Colonic mucosa (tissue), 4 donors: ENCODE results near the gene CORO1C. TPM values are rescaled to one million over a fixed set of nuclear protein-coding genes. Genes with fewer than 3 reads are reported as not detected.

ENCODE experiments used
- DNase-seq: peaks from one replicate; pipeline ENCODE4 v3.0.0-alpha.2; 2020
- H3K27ac ChIP-seq: fragments of 200-600 bp; one replicate; pipeline ENCODE4 v1.8.0; 2021
- H3K27me3 ChIP-seq: fragments of 200-600 bp; one replicate; pipeline ENCODE4 v1.8.0; 2021
- H3K36me3 ChIP-seq: fragments of 200-600 bp; one replicate; pipeline ENCODE4 v1.8.0; 2021
- H3K4me1 ChIP-seq: fragments of 200-600 bp; one replicate; pipeline ENCODE4 v1.8.0; 2021; ENCODE audit warnings: mild to moderate bottlenecking
- H3K4me3 ChIP-seq: fragments of 200-600 bp; one replicate; pipeline ENCODE4 v1.8.0; 2021
- H3K9ac ChIP-seq, 2 donors: one replicate each; pipeline ENCODE4 v1.7.0; 2013; ENCODE audit warnings: control low read depth in 2 of 2, low read depth in 2 of 2, low read length in 2 of 2
- H3K9me3 ChIP-seq: fragments of 200-600 bp; one replicate; pipeline ENCODE4 v1.8.0; 2021
- intact Hi-C: fragments of 100-400 bp; cut with DNase I; formaldehyde crosslinking; loops from one replicate; pipeline ENCODE4 v1.14.1; 2022
- total RNA-seq, 2 donors: library from RNA; stranded (reverse); fragmentation: NEBNext Ultra II Directional in 1 of 2; extraction: Animal tissue kit (Norgen Biotek cat#: 25700) in 1 of 2; gene quantifications; one replicate each; pipeline ENCODE4 v1.2.1, GENCODE V29; 2021
- TF ChIP-seq, protein P1 (sequence below): fragments of 200-600 bp; IDR thresholded peaks from one replicate; pipeline ENCODE4 v1.8.0; 2022; ENCODE audit warnings: antibody characterized with exemption, mild to moderate bottlenecking
- donor health status: healthy.
- donor health status: DM: no; HTN: no; CAD: no.
- donor health status: DM: no; HTN: no; CAD: no.

CORO1C gene
- total RNA-seq, 2 donors from 2014 or later, result 112 to 166 TPM

DNA sequence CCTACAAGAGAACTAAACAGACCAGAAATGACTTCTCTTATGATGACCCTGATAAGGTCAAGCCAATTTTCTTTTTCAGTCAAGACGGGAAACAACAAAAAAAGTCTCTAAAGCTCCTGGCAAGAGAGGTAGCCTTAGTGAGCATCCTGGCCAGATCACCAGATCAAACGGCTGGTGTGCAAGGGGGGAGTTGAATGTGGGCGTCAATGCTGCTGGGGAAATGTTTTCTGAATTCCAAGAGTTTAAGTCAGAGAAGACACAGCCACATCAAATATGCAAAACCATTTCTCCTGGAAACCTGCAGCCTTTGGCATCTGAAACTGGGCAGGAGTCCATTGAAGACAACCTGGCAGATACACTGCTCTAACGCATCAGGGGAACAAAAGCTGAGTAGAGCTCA is 81.6 kb downstream of the CORO1C start:
- Histone ChIP-seq H3K27me3 (no peaks in the 10 kb centered on the region), H3K9ac (no peak overlapping the region), H3K36me3 (peaks cover 20% of the 10 kb centered on the region), H3K27ac (no peak overlapping the region), H3K9me3 (no peaks in the 10 kb centered on the region), H3K4me3 (no peak overlapping the region), H3K4me1 (no peaks in the 10 kb centered on the region)
- no peak for DNase-seq
- TF ChIP-seq, protein P1, sequence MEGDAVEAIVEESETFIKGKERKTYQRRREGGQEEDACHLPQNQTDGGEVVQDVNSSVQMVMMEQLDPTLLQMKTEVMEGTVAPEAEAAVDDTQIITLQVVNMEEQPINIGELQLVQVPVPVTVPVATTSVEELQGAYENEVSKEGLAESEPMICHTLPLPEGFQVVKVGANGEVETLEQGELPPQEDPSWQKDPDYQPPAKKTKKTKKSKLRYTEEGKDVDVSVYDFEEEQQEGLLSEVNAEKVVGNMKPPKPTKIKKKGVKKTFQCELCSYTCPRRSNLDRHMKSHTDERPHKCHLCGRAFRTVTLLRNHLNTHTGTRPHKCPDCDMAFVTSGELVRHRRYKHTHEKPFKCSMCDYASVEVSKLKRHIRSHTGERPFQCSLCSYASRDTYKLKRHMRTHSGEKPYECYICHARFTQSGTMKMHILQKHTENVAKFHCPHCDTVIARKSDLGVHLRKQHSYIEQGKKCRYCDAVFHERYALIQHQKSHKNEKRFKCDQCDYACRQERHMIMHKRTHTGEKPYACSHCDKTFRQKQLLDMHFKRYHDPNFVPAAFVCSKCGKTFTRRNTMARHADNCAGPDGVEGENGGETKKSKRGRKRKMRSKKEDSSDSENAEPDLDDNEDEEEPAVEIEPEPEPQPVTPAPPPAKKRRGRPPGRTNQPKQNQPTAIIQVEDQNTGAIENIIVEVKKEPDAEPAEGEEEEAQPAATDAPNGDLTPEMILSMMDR, result no peak
- intact Hi-C loops, result no loop called here

DNA sequence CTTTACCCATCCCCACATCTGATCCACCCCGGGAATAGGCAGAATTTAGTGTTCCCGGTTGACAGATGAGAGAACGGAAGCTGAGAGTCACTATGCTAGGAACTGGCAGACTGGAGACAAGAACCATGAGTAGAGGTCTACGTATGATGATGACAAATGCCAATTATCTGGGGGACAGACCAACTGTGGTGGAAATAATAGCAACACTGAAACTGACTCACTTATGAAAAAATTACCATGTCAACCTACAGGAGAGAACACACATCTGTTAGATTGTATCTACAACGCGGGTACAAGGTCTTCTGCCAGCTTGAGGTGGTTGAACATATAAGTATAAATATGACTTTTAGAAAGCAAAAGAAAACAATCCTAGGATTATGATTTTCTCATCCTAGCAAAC is 82.2 kb downstream of the CORO1C start:
- Histone ChIP-seq H3K9ac (no peak overlapping the region), H3K27ac (no peak overlapping the region), H3K9me3 (no peaks in the 10 kb centered on the region), H3K4me1 (no peaks in the 10 kb centered on the region), H3K36me3 (peaks cover 20% of the 10 kb centered on the region), H3K27me3 (no peaks in the 10 kb centered on the region), H3K4me3 (no peak overlapping the region)
- intact Hi-C loops, result no loop called here
- TF ChIP-seq, protein P1, result no peak
- DNase-seq, result no peak

DNA sequence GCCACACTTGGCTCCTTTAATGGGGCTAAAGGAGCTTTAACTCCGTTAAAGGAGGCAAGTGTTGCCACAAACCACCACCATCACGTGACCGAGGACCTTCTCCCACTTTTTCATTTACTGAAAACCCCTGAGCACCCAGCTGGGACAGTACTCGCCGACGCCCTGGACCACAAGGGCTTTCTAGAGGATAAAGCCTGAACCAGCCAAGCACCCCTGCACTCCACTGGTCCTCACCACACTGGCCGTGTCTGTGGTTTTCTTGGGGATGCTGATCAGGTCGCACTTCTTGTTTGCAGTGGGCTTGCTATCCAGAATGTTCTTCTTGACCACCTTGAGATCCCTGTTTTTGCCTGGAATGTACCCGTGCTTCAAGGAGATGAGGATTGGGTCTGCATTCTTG is 82.9 kb downstream of the CORO1C start:
- intact Hi-C loops, result no loop called here
- Histone ChIP-seq H3K4me3 (no peak overlapping the region), H3K27me3 (no peaks in the 10 kb centered on the region), H3K4me1 (no peaks in the 10 kb centered on the region), H3K36me3 (peaks cover 20% of the 10 kb centered on the region), H3K27ac (no peak overlapping the region), H3K9me3 (no peaks in the 10 kb centered on the region), H3K9ac (no peak overlapping the region)
- DNase-seq, result no peak
- TF ChIP-seq, protein P1, result no peak

DNA sequence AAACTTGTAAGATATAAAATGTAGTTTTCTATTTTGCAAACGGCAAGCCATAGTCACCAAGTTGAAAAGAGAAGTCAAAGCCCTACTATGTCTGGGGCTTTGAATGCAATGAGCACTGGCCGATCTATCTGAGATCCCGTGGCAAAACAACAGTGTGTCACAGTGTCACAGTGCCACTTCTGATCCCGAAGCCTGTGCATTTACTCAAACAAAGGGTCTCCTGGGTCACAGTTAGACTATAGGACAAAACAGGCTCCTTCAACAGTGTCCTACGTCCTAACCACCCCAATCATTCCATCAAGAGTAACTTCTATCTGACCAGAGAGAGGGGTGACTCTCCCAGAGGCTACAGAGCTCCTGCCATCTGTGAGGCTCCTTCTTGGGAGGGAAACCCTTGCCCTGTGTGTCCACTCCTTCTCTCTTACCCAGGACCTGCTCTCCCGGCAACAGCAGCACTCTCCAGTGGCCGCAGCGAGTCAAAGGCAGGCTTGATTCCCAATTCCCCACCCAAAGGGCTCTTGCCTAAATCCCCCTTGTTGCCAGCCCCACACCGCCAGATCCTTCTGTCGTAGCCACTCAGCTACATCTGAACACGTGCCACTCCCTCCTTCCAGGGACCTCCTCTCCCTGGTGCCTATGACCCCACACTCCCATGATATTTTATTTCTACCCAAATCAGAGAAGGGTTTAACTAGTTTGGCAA is 83.6 kb downstream of the CORO1C start:
- TF ChIP-seq, protein P1, result no peak
- intact Hi-C loops, result no loop called here
- Histone ChIP-seq H3K9ac (no peak overlapping the region), H3K27ac (no peak overlapping the region), H3K27me3 (no peaks in the 10 kb centered on the region), H3K4me3 (no peak overlapping the region), H3K36me3 (peaks cover 20% of the 10 kb centered on the region), H3K4me1 (no peaks in the 10 kb centered on the region), H3K9me3 (no peaks in the 10 kb centered on the region)
- DNase-seq, result no peak

DNA sequence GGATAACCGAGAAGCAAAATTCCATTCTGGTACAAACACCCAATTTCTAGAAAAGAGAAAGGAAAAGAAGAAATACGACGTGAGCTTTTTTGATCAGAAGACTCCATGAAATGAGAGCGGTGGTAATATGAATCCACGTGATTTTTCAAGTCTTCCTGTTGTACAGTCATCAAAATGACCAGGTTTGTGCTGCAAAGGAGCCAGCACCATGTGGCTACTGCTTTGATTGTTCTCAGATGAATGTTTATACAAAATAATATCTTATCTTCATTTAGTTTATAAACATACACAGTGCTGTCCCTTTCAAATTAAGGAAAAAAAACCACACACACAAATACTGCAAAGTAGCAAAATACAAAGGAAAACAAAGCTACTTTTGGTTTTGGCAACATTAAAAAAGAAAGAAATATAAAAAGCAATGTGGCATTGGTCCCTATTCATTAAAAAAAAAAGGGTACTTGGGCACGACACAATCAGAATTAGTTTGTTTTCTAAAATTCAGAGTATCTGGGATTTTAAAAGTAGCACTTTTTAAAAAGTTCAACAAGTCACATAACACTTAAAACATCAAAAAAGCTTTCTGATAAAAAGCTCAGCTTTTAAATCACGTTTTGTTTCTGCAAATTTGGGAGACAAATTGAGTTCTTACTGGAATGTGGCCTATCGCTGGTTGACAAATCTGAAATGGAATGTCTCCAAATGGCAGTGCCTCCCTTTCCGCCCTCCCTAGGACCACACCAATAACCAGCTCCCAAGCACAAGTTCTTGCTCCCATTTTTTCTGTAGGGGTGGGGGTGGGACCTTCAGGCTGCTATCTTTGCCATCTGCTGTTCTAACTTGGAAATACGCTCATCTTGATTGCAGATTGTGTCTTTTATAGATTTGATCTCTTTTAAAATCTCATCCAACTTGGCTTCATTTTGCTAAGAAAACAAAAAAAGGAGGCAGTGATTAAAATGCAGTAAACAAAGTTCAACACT is 84.4 kb downstream of the CORO1C start:
- no peak for DNase-seq
- Histone ChIP-seq H3K27me3 (no peaks in the 10 kb centered on the region), H3K9ac (no peak overlapping the region), H3K27ac (no peak overlapping the region), H3K4me1 (no peaks in the 10 kb centered on the region), H3K9me3 (no peaks in the 10 kb centered on the region), H3K36me3 (peaks cover 20% of the 10 kb centered on the region), H3K4me3 (no peak overlapping the region)
- intact Hi-C loops, result no loop called here
- TF ChIP-seq, protein P1, result no peak
